ENCODE data around the gene CASTOR2.
A peak's percentile ranks its signal among the peaks of the same experiment; 100 is the strongest.
"Not testable (repeated sequence)": the region's sequence is repeated elsewhere in the genome, so short reads cannot be mapped to it uniquely, and the experiment has no call there.

Gene CASTOR2

GRCh38 chr7:74964511-74965119 is at the start of gene CASTOR2:
TSS of gene CASTOR2 (plus strand) at chr7:74964705. CDS start at chr7:74964986, 281 bp downstream.
- peak; percentile 38 to 54 for DNase-seq

DNA sequence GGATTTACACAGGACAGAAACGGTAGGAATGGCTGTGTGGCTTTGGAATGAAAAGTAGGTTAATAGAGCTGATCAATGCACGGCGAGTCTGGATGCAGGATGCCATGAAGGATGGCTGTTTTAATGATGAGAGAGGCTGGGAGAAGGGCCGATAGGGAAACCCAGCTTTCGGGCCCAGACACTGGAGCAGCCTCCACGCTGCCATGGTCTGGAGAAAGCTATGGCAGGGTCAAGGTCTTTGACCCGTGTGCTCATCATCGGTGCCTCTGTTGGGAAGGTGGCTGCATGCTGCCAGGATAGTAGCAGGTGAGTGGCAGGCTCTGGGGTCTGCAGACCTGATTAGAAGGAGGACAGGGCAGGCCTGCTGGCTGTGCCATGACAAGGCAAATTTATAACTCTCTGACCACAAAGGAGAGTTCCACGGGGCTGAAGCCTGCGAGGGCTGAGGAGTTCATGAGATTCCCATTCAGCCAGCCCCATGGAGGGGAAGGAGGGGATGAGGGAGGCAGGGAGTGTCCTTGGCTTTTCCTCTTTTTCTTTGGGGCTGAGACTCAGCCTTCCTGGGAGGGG is 42.1 kb upstream of the CASTOR2 start:
- not testable (repeated sequence) for DNase-seq

DNA sequence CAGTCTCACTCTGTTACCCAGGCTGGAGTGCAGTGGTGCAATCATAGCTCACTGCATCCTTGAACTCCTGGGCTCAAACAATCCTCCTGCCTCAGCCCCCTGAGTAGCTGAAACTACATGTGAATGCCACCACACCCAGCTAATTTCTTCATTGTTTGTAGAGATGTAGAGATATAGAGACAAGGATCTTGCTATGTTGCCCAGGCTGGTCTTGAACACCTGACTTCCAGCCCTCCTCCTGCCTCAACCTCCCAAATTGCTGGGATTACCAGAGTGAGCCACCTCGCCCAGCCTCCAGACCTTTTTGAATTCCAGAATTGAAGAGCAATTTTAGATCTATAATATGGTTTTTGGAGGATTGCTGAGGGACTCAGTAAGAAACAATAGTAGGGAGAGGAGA is 40.9 kb upstream of the CASTOR2 start:
- DNase-seq, result not testable (repeated sequence)

DNA sequence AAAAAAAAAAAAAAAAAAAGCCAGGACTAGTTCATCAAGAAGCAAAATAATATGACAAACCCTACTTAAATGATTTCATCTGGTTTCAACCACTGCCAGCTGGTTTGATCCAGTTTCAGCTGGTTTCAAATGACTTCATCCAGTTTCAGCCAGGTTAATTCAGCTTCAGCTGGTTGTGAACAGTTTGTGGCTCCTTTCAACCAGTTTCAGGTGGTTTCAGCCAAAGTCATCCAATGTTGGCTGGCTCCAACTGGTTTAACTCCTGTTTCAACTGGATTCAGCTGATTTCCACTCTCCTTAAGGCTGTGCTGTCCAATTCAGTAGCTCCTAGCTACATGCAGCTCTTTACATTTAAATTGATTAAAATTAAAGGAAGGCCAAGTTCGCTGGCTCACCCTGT is 37.5 kb upstream of the CASTOR2 start:
- DNase-seq, result not testable (repeated sequence)

DNA sequence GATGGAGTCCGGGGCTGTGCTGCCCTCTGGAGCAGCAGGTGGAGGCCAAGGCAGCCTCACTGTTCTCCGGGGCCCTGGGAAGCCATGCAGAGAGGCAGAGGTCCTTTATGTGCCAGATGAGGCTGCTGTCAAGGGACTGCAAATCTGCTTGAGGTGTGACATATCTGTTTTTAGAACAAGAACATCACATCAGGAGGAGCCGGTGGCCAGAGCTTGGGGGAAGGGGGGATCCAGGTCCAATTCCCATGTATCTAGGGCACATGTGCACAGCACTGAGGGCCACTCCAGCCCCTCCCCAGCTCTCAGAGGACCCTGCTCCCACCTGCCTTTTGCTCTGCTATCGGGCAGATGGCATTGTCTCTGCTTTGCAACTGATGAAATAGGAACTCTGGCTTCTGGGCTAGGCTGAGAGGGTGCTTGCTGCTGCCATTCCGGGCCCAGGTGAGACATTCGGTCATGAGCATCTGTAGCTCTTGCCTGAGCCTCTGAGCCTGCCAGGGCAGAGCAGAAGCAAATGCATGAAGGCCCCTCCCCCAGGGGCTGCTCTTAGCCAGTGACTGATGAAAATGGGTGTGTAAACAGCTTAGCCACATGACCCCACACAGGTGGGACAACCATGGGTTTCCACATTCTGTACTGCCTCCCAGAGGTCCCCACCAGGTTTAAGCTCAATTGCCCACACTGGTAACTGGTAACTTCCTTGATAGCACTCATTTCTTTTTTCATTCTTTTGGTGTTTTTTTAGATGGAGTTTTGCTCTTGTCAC is 32.8 kb upstream of the CASTOR2 start:
- not testable (repeated sequence) for DNase-seq

DNA sequence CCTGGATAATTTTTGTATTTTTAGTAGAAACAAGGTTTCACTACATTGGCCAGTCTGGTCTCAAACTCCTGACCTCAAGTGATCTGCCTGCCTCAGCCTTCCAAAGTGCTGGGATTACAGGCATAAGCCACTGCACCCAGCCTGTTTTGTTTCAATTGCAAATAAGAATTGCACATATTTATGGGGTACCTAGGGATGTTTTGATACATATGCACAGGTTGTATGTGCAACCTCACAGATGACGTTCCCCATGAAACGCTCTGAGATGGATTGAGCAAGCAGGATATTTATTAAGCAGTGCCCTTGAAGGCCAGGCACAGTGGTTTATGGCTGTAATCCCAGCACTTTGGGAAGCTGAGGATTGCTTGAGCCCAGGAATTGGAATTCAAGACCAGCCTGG is 25.1 kb upstream of the CASTOR2 start:
- not testable (repeated sequence) for DNase-seq

GRCh38 chr7:74941302-74942069 is 23.0 kb upstream of the CASTOR2 start:
- not testable (repeated sequence) for DNase-seq

DNA sequence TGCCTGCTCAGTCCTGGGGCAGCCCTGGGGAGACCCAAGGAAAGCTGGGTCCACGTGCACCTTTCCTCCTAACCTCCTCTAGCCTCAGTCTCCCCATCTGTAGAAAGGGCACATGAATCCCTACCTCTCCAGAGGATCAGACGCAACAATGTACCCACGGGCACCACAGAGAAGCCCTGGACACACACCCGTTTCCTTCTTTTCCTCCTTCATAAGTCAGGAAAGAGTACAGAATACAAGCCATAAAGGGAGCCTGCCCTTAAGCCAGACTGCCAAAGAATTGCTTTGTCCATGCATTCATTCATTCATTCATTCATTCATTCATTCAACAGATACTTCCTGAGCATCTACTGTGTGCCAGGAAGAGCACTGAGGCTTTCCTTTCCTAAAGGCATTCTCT is 20.6 kb upstream of the CASTOR2 start:
- not testable (repeated sequence) for DNase-seq

GRCh38 chr7:74947741-74948140 is 16.8 kb upstream of the CASTOR2 start:
- DNase-seq, result not testable (repeated sequence)

- not testable (repeated sequence) for DNase-seq
Measured at GRCh38 chr7:74953774-74954173, 10.7 kb upstream of the CASTOR2 start.

- DNase-seq, result not testable (repeated sequence)
Measured at GRCh38 chr7:74958328-74958727, 6.2 kb upstream of the CASTOR2 start.

DNA sequence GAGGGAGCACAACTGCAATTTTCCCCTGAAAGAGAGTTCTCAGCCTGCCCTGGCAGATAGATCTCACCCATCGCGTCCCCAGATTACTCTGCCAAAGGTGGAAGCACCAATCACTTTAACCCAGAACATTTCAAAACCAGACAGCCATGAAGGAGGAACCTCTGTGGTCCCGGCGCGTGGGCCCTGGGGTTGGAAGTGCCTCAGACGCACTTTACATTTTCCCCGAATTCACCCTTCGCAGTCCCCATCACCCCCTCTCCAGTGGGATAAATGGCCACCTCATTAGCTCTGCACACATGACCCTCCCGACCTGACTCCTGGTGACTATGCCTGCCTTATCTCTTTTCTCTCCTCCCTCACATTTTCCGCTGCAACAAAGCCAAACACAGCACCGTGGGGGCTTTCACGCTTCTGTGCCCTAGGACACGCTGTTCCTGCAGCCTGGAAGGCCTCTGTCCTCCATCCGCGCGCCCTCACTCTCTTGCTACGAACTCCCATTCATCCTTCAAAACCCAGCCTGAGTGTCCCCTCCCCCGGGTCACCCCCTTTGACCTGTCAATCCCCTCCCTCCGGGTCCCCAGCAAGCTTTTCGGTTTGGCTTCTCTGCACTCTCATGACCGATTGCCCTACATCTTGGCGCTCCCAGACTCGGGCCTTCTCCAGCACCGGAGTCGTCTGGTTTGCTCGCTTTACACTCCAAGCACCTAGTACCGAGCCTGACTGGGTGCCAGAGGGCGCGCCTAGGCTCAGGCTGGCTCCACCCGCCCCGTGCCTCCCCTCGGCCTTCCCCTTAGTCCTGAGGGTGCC is 598 bp upstream of the CASTOR2 start:
- DNase-seq, result not testable (repeated sequence)

DNA sequence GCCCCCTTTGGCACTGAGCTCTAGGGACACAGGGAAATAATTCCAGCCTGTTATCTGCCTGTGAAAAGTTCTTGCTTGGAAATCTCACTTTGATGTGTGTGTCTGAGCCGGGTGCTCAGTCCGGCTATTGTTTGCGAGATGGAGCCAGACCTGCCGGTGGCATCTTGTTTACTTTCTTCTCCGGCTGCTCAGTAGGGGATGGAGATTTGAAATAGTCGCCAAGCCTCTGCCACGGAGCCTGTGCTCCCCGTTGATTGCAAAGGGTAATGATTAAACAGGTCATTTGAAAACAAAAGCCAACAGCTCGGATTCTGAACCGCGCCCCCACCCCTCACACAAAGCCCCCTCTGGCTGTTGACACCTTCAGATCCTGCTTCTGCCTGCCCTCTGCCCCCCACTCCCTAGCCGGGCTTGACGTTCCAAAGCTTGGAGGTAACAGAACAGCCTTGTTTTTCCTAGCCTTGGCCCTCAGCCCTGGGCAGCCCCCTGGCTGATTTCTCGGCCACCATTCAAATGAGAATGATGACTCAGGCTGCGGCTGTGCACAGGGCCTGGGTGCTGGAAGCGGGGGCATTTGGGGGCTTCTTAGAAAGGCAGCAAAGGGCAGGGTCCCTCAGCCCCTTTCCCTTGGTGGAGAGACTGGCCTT is 1.8 kb downstream of the CASTOR2 start:
- DNase-seq, result not testable (repeated sequence)

- not testable (repeated sequence) for DNase-seq
Measured at GRCh38 chr7:74966909-74967308, 2.4 kb downstream of the CASTOR2 start.

DNA sequence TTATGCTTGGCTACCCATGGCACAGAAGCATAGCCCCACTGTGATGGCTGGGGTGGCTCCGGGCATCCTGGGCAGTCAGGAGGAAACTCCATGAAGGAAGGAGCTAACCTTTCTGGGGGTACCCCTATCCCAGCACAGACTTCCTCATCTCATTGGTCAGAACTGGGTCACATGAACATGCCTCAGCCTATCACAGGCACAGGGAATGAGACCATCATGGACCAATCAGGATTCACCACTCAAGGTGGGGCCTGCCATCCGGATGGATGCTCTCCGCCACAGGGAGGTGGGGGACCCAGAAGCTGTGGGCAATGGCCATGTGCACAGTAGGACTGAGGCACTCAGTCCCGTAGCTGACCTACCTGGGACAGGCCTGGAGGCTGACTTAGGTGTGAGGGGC is 6.9 kb downstream of the CASTOR2 start:
- DNase-seq, result not testable (repeated sequence)

DNA sequence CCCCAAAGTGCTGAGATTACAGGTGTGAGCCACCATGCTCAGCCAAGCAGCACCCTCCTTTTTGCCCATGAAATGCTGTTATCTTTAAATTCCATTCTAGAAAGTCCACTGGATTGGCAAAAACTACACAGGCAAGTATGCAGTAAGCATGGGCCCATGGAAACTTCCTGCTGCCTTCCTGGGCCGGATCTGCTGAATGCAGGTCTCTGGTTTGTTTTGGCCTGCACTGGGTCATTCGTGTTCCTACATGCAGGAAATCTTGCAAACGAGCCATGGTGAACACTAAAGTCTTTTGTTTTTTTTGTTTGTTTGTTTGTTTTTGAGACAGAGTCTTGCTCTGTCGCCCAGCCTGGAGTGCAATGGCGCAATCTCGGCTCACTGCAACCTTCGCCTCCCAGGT is 7.9 kb downstream of the CASTOR2 start:
- not testable (repeated sequence) for DNase-seq

DNA sequence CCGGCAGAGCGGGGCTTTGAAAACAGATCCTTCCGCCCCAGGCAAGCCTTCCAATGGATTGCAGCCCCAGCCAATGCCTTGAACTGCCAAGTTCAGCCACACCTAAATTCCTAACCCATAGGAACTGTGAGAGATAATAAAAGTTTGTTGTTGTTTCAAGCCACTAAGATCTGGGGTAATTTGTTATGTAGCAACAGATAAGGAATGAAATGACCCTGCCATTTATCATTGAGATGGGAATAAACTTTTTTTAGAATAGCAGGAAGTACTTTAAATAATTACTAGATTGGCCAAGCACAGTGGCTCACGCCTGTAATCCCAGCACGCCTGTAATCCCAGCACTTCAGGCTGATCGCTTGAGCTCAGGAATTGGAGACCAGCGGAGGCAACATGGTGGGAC is 11.5 kb downstream of the CASTOR2 start:
- not testable (repeated sequence) for DNase-seq

DNA sequence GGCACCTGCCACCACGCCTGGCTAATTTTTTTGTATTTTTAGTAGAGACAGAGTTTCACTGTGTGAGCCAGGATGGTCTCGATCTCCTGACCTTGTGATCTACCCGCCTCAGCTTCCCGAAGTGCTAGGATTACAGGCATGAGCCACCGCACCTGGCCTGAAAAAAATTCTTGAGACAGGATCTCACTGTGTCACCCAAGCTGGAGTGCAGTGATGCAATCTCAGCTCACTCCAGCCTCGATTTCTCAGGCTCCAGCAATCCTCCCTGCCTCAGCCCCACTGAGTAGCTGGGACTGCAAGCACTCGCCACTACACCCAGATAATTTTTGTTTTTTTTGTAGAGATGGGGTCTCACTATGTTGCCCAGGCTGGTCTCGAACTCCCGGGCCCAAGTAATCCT is 13.0 kb downstream of the CASTOR2 start:
- DNase-seq, result not testable (repeated sequence)

- not testable (repeated sequence) for DNase-seq
Measured at GRCh38 chr7:74988436-74988835, 23.9 kb downstream of the CASTOR2 start.

DNA sequence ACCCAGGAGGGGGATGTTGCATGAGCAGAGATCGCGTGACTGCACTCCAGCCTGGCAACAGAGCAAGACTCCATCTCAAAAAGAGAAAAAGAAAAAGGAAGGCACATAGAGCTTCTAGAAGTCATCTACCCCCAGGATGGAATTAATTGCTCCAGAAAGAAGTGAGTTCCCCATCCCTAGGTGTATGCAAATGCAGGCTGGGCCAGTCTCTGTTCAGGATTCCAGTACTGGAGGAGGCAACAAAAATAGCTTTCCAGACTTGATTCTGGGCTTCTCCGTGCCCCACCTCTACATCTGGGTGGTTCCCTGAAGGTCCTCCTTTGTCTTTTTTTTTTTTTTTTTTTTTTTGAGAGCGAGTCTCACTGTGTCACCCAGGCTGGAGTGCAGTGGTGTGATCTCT is 28.6 kb downstream of the CASTOR2 start:
- DNase-seq, result no peak

- not testable (repeated sequence) for DNase-seq
Measured at GRCh38 chr7:74994869-74995543, 30.5 kb downstream of the CASTOR2 start.

Data from stimulated activated CD4-positive, alpha-beta T cell treated with anti-CD3 and anti-CD28 coated beads, Interleukin-2, amount 100 ng/mL, for 48 hours (primary cell).